ENCODE measurements around the gene TRIM47.

Gene TRIM47

GRCh38 chr17:75908201-75908600 is 29.8 kb upstream of the TRIM47 start:
- Histone ChIP-seq H3K9me2 (ENCODE audit: low read depth, low read length) (no peaks in the 10 kb centered on the region), H3K27ac (ENCODE audit: low read depth, low read length, poor library complexity, severe bottlenecking) (peak overlapping the region; percentile 96), H3K9ac (ENCODE audit: low read length) (peak overlapping the region; percentile 29; the same call in 1 of the 2 replicates), H3K36me3 (ENCODE audit: insufficient read depth, low read length) (peaks cover 6% of the 10 kb centered on the region; the same call in 1 of the 2 replicates), H3K4me2 (ENCODE audit: low read length) (peak overlapping the region; percentile 56; the same call in 1 of the 2 replicates), H3K27me3 (ENCODE audit: insufficient read depth, low read length) (no peaks in the 10 kb centered on the region), H3K4me1 (ENCODE audit: insufficient read depth, low read length, severe bottlenecking) (peaks cover 72% of the 10 kb centered on the region), H2AFZ (ENCODE audit: low read length) (no peak overlapping the region), H3K79me2 (ENCODE audit: insufficient read depth, low read length) (peaks cover 5% of the 10 kb centered on the region; the same call in 1 of the 2 replicates), H4K20me1 (ENCODE audit: insufficient read depth, low read length) (no peaks in the 10 kb centered on the region), H3F3A (ENCODE audit: insufficient read depth, low read length) (0 out of 2 replicates have a peak, but pooled peaks cover 11% of the 10 kb centered on the region), H3K9me3 (ENCODE audit: low read length) (no peaks in the 10 kb centered on the region), H3K4me3 (ENCODE audit: low read depth, low read length, poor library complexity, severe bottlenecking) (no peak overlapping the region)
- TF ChIP-seq, protein P1, sequence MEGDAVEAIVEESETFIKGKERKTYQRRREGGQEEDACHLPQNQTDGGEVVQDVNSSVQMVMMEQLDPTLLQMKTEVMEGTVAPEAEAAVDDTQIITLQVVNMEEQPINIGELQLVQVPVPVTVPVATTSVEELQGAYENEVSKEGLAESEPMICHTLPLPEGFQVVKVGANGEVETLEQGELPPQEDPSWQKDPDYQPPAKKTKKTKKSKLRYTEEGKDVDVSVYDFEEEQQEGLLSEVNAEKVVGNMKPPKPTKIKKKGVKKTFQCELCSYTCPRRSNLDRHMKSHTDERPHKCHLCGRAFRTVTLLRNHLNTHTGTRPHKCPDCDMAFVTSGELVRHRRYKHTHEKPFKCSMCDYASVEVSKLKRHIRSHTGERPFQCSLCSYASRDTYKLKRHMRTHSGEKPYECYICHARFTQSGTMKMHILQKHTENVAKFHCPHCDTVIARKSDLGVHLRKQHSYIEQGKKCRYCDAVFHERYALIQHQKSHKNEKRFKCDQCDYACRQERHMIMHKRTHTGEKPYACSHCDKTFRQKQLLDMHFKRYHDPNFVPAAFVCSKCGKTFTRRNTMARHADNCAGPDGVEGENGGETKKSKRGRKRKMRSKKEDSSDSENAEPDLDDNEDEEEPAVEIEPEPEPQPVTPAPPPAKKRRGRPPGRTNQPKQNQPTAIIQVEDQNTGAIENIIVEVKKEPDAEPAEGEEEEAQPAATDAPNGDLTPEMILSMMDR (IDR thresholded peaks at IDR 0.05; ENCODE audit: low read length), result no peak
- no peak for TF ChIP-seq EZH2 (IDR thresholded peaks at IDR 0.05; ENCODE audit: borderline replicate concordance, low read length)

DNA sequence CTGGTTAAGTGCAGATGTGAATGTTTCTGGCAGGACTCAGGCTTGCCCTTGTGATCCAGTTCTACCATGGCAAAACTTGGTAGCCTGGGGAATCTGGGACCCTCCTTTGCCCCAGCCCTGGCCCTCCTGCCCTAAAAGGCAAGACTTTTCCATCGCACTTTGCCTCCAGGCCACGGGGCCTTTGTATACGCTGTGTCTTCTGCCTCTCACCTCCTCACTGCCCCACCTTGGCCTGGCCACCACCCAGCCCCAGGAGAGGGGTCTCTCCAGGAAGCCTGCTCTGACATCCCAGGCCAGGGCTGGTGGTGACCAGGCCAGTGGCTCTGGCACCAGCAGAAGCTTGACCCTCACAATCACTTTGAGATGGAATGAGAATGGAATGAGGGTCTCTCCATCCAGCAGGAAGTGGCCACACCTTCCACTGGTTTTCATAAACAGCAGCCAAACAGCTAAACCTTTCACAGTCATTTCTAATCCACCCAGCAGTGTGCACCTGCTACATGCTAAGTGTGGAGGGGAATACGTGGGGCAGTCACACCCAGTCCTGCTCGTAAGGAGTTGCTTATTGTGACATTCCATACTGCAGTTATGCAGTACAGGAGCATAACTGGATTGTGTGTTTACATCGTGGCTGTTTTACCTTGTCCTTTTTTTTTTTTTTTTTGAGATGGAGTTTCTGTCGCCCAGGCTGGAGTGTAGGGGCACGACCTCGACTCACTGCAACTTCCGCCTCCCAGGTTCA is 27.9 kb upstream of the TRIM47 start:
- Histone ChIP-seq H3K9me3 (ENCODE audit: low read length) (no peaks in the 10 kb centered on the region), H3K27ac (ENCODE audit: low read depth, low read length, poor library complexity, severe bottlenecking) (peak overlapping the region; percentile 79)

DNA sequence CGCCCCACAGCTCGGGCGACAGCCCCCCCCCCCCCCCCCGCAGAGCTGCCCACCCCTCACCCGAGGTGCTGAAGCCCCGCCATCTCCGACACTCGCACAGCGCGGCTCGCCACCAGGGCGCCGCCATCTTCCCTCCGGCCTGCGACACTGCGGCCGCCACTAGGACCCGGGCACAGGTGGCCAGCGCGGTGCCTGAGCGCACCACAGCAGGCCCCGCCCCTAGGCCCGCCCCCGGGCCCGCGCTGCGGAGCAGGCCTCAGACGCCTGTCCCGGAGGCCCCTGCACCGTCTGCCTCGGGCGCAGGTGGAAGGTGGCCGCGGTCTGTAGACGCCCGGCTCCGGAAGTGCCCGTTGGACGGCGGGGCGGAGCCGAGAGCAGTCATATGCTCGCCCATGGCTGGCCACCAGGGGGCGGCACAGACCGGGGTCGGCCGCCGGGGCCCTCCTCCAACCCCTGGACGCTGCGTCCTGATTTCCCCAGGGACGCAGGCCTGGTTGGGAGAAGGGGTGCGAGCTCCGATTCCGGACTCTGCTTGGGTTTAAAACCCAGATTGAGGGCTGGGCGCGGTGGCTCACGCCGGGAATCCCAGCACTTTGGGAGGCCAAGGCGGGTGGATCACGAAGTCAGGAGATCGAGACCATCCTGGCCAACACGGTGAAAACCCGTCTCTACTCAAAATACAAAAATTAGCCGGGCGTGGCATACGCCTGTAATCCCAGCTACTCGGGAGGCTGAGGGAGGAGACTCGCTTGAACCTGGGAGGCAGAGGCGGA is 26.6 kb upstream of the TRIM47 start, which contains the start of gene MRPL38:
MRPL38 (minus strand) TSS at position 136 of the 773 bp plus-strand sequence; CDS start at position 127, 9 bp downstream.
- H3K4me3 ChIP-seq (ENCODE audit: low read depth, low read length, poor library complexity, severe bottlenecking), result peak within 1 kb of the TSS; percentile 96
- H3K36me3 ChIP-seq (ENCODE audit: insufficient read depth, low read length), result peaks cover 31% of the 10 kb centered on the region
- H3K4me1 ChIP-seq (ENCODE audit: insufficient read depth, low read length, severe bottlenecking), result peaks cover 44% of the 10 kb centered on the region
- TF ChIP-seq, protein P1 (IDR thresholded peaks at IDR 0.05; ENCODE audit: low read length), result peak; percentile 92
- no peak for TF ChIP-seq EZH2 (IDR thresholded peaks at IDR 0.05; ENCODE audit: borderline replicate concordance, low read length)
- no peaks in the 10 kb centered on the region for H4K20me1 ChIP-seq (ENCODE audit: insufficient read depth, low read length)
- no peaks in the 10 kb centered on the region for H3K9me3 ChIP-seq (ENCODE audit: low read length)
- peak within 1 kb of the TSS; percentile 98 for H3K4me2 ChIP-seq (ENCODE audit: low read length)
- peak within 1 kb of the TSS; percentile 92 for H3K9ac ChIP-seq (ENCODE audit: low read length)
- H3K9me2 ChIP-seq (ENCODE audit: low read depth, low read length), result no peaks in the 10 kb centered on the region
- peaks cover 5% of the 10 kb centered on the region; the same call in 1 of the 2 replicates for H3K79me2 ChIP-seq (ENCODE audit: insufficient read depth, low read length)
- H3K27ac ChIP-seq (ENCODE audit: low read depth, low read length, poor library complexity, severe bottlenecking), result peak within 1 kb of the TSS; percentile 79
- H3K27me3 ChIP-seq (ENCODE audit: insufficient read depth, low read length), result no peaks in the 10 kb centered on the region
- H3F3A ChIP-seq (ENCODE audit: insufficient read depth, low read length), result 0 out of 2 replicates have a peak, but pooled peaks cover 7% of the 10 kb centered on the region
- H2AFZ ChIP-seq (ENCODE audit: low read length), result no peak within 1 kb of the TSS

More for the DNA sequence above, 27.9 kb upstream of the TRIM47 start:
- TF ChIP-seq, protein P1 (IDR thresholded peaks at IDR 0.05; ENCODE audit: low read length), result no peak
- TF ChIP-seq EZH2 (IDR thresholded peaks at IDR 0.05; ENCODE audit: borderline replicate concordance, low read length), result no peak
- Histone ChIP-seq H3F3A (ENCODE audit: insufficient read depth, low read length) (0 out of 2 replicates have a peak, but pooled peaks cover 12% of the 10 kb centered on the region), H3K27me3 (ENCODE audit: insufficient read depth, low read length) (no peaks in the 10 kb centered on the region), H2AFZ (ENCODE audit: low read length) (no peak overlapping the region), H3K9me2 (ENCODE audit: low read depth, low read length) (no peaks in the 10 kb centered on the region), H4K20me1 (ENCODE audit: insufficient read depth, low read length) (no peaks in the 10 kb centered on the region), H3K4me1 (ENCODE audit: insufficient read depth, low read length, severe bottlenecking) (peaks cover 58% of the 10 kb centered on the region), H3K79me2 (ENCODE audit: insufficient read depth, low read length) (peaks cover 5% of the 10 kb centered on the region; the same call in 1 of the 2 replicates), H3K9ac (ENCODE audit: low read length) (no peak overlapping the region), H3K36me3 (ENCODE audit: insufficient read depth, low read length) (peaks cover 17% of the 10 kb centered on the region), H3K4me2 (ENCODE audit: low read length) (peak overlapping the region; percentile 59; the same call in 1 of the 2 replicates), H3K4me3 (ENCODE audit: low read depth, low read length, poor library complexity, severe bottlenecking) (no peak overlapping the region)
